ENCODE data around the gene ADAMTS3.

- TF ChIP-seq CTCF (IDR thresholded peaks at IDR 0.05) (no peak), POLR2AphosphoS5 (IDR thresholded peaks at IDR 0.05; ENCODE audit: low read depth, low read length) (no peak), TCF7L2 (IDR thresholded peaks at IDR 0.05; ENCODE audit: low read depth, low read length) (no peak), REST (IDR thresholded peaks at IDR 0.05; ENCODE audit: insufficient read depth in 1 of 2, low read depth in 2 of 2, low read length in 1 of 2) (no peak)
Observed at GRCh38 chr4:72496119-72496518, 72.9 kb downstream of the ADAMTS3 start.

All from Panc1 (cell line).